AG09319 (cell line): ENCODE results near the gene SPACDR.
A peak's percentile ranks its signal among the peaks of the same experiment; 100 is the strongest.

Experiments
- DNase-seq: peaks from one replicate; pipeline ENCODE4 v3.0.0-alpha.2; 2010; ENCODE audit warnings: low read depth; ENCODE audit errors: extremely low read depth
- TF ChIP-seq, protein P1 (sequence below): IDR thresholded peaks from 2 replicates; pipeline ENCODE4 v1.5.1; 2011; ENCODE audit warnings: low read depth, mild to moderate bottlenecking, inconsistent platforms, low read length, moderate library complexity

SPACDR gene

DNA sequence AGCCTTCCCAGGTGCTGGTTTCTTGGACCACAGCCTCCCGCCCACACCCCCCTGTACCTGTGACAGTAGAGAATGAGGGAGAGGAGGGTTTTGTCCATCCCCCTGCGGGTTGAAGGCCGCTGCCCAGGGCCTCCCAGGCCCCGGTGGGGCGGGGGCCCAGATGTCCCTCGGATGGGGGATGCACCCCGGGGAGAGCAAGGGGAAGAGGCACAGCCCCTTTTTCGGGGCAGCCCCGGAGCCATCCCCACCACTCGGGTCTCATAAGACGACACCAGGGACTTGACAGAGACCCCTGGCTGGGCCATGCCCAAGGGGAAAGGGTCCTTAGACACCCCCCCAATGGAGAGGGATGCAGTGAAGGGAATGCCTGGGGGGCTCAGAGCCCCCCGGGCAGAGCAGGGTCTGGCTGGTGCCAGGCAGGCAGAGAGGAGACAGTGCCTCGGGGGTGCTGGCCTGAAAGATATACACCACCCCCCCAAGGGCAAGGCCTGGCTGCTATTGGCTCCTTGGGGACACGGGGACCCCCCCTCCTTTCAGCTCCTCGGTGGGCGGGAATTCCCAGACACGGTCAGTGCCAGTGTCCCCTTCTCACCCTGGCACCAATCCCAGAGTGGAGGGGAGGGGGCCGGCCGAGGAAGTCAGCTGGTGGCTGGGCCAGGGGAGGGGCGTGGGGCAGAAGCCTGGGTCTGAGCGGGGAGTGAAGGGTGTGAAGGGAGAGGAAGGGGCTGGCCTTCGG is 3.7 kb upstream of the SPACDR start:
- TF ChIP-seq, protein P1, sequence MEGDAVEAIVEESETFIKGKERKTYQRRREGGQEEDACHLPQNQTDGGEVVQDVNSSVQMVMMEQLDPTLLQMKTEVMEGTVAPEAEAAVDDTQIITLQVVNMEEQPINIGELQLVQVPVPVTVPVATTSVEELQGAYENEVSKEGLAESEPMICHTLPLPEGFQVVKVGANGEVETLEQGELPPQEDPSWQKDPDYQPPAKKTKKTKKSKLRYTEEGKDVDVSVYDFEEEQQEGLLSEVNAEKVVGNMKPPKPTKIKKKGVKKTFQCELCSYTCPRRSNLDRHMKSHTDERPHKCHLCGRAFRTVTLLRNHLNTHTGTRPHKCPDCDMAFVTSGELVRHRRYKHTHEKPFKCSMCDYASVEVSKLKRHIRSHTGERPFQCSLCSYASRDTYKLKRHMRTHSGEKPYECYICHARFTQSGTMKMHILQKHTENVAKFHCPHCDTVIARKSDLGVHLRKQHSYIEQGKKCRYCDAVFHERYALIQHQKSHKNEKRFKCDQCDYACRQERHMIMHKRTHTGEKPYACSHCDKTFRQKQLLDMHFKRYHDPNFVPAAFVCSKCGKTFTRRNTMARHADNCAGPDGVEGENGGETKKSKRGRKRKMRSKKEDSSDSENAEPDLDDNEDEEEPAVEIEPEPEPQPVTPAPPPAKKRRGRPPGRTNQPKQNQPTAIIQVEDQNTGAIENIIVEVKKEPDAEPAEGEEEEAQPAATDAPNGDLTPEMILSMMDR, result no peak
- DNase-seq, result no peak

DNA sequence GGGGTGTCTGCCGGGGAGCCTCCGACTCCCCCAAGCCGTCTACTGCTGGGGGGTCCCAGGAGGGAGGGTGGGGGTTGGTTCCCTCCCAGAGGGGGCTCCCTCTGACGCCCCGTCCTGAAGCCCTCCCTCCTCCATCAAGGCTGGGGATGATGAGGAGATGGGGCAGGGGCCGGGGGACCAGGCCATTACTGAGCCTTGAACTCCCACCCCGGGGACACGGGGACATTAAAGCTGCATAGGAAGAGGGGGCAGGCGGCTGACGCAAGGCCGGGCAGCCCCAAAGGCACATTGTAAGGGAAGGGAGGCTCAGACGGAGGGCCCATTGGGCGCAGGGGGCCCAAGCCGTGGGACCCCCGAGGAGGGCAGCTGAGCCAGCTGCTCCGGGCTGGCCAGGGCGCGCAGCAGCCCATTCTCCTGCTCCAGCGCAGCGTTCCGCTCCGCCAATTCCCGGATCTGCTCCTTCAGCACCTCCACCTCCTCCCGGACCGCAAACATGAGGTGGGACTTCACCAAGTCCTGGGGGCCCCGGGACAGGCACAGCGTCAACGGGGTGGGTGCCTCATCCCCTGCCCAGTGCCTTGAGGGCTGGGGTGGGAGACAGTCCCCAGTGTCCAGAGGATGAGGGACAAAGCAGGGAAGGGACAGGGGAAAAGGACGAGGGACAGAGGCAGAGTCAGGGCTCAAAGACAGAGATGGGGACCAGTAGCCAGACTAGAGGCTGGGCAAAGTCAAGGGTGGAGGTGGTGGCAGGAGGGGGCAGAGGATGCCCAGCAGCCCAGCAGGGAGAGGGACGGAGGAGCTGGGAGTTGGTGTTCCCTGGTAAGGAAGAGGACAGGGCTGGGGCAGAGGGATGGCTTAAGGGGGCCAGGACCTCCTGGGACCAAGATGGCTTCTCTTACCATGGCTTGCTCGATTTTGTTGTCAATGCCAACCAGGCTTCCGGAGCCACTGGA is 2.9 kb upstream of the SPACDR start:
- no peak for DNase-seq
- TF ChIP-seq, protein P1, result no peak

DNA sequence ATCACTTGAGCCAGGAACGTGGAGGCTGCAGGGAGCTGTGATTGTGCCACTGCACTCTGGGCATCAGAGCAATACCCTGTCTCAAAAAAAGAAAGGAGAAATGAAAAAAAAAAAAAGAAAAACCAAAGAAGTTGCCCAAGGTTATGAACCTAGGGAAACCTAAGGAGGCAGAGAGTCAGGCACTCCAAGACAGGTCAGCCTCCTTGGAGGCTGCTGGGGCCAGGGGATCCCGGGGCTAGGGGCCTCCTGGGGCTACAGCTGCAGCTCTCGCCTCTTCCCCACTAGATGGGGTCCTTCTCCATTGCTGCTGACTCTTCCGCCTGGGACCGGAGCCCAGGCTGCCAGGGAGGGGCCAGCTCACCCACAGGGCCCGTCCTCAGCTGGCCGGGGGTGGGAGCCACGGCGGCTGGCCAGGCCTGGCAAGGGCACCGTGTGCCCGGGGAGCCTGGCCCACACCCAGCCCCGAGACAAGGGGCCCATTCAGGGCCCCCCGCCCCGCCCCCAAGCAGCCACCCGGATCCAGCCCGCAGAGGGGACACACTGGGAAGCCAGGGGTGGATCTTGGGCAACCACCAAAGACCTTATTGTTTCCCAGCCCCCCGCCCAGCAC is 1.7 kb upstream of the SPACDR start:
- TF ChIP-seq, protein P1, result peak; percentile 74
- DNase-seq, result no peak

DNA sequence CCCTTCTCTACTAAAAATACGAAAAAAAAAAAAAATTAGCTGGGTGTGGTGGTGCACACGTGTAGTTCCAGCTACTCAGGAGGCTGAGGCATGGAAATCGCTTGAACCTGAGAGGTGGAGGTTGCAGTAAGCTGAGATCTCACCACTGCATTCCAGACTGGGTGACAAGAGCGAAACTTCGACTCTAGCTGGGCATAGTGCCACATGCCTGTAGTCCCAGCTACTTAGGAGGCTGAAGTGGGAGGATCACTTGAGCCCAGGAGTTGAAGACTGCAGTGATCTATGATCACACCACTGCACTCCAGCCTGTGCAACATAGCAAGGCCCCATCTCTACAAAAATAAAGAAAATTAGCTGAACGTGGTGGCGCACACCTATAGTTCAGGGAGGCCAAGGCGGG is 1.2 kb upstream of the SPACDR start:
- DNase-seq, result no peak
- TF ChIP-seq, protein P1, result no peak

DNA sequence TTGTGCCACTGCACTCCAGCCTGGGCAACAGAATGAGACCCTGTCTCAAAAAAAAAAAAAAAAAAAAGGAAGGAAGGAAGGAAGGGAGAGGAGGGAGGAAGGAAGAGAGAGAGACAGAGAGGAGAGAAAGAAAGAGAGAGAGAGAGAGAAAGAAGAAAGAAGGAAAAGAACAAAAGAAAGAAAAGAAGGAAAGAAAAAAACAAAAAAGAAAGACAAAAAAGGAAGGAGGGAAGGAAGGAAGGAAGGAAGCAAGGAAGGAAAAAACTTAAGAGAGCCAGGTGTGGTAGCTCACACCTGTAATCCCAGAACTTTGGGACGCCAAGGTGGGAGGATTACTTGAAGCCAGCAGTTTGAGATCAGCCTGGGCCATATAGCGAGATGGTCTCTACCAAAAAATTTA is 731 bp upstream of the SPACDR start:
- TF ChIP-seq, protein P1, result no peak

DNA sequence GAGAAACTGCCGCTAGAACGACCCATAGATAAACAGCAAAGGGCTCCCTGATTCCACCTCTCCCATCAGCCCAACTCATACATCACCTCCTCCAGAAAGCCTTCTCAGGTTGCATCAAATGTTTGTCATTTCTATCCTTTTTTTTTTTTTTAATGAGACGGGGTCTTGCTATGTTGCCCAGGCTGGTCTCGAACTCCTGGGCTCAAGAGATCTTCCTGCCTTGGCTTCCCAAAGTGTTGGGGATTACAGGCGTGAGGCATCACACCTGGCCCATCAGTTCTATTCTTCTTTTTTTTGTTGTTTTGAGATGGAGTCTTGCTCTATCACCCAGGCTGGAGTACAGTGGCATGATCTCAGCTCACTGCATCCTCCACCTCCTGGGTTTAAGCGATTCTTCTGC is 7.0 kb downstream of the SPACDR start:
- no peak for DNase-seq
- TF ChIP-seq, protein P1, result no peak

More for the DNA sequence above, 731 bp upstream of the SPACDR start:
- no peak for DNase-seq
